K562 (cell line): ENCODE results near the gene ISY1. TPM values are rescaled to one million over a fixed set of nuclear protein-coding genes. Genes with fewer than 3 reads are reported as not detected.

Source experiments
- ARHGAP35 ChIP-seq: fragments of 450-650 bp; IDR thresholded peaks from 2 replicates; pipeline ENCODE4 v1.6.1; 2018; ENCODE audit not compliant: partially characterized antibody
- BMI1 ChIP-seq: fragments of 150-350 bp; IDR thresholded peaks from 2 replicates; pipeline ENCODE4 v1.6.1; 2014; ENCODE audit warnings: low read length
- COPS2 ChIP-seq: fragments of 450-650 bp; conservative IDR thresholded peaks from 2 replicates; pipeline ENCODE4 v1.6.1; 2016; ENCODE audit warnings: mild to moderate bottlenecking, moderate library complexity
- DACH1 ChIP-seq: fragments of 450-650 bp; IDR thresholded peaks from 2 replicates; pipeline ENCODE4 v1.6.1; 2018; ENCODE audit not compliant: partially characterized antibody
- ELF1 ChIP-seq: fragments of 200-800 bp; sonication (Bioruptor generic); IDR thresholded peaks from 2 replicates; pipeline ENCODE4 v1.6.1; 2016; ENCODE audit warnings: missing genetic modification characterization, missing compliant biosample characterization
- ELF4 ChIP-seq: fragments of 450-650 bp; formaldehyde crosslinking; IDR thresholded peaks from 2 replicates; pipeline ENCODE4 v1.4.0; 2022; ENCODE audit warnings: missing genetic modification characterization
- ESRRB ChIP-seq: fragments of 250-450 bp; sonication (Bioruptor Pico); IDR thresholded peaks from 2 replicates; pipeline ENCODE4 v1.5.0; 2020; ENCODE audit warnings: mild to moderate bottlenecking, moderate library complexity, borderline replicate concordance
- HDAC2 ChIP-seq: fragments of 450-650 bp; IDR thresholded peaks from 2 replicates; pipeline ENCODE4 v1.6.1; 2016; ENCODE audit warnings: mild to moderate bottlenecking
- HMGN3 ChIP-seq: IDR thresholded peaks from 2 replicates; pipeline ENCODE4 v1.6.1; 2011; ENCODE audit warnings: borderline replicate concordance, low read depth, mild to moderate bottlenecking, mixed read lengths, low read length; ENCODE audit not compliant: insufficient read length; ENCODE audit errors: extremely low read depth
- KAT2B ChIP-seq: IDR thresholded peaks from one replicate; pipeline ENCODE4 v1.6.1; 2012; ENCODE audit warnings: low read depth, mild to moderate bottlenecking, control low read depth, inconsistent platforms, low read length, moderate library complexity
- KDM5B ChIP-seq: fragments of 200-600 bp; sonication (generic); IDR thresholded peaks from 2 replicates; pipeline ENCODE4 v1.6.1; 2012; ENCODE audit warnings: low read depth, mild to moderate bottlenecking, moderate library complexity, low read length, control low read depth, inconsistent platforms; ENCODE audit not compliant: insufficient replicate concordance
- PRPF4 ChIP-seq: fragments of 200-400 bp; formaldehyde crosslinking; IDR thresholded peaks from one replicate; pipeline ENCODE4 v1.6.1; 2017; ENCODE audit warnings: low read length, low read depth, mild to moderate bottlenecking; ENCODE audit not compliant: insufficient read depth, poor library complexity, severe bottlenecking
- RBM17 ChIP-seq: fragments of 200-400 bp; formaldehyde crosslinking; IDR thresholded peaks from 2 replicates; pipeline ENCODE4 v1.6.1; 2017; ENCODE audit warnings: low read depth, mild to moderate bottlenecking, low read length, borderline replicate concordance
- TGIF2 ChIP-seq: sonication (generic); formaldehyde crosslinking; IDR thresholded peaks from 2 replicates; pipeline ENCODE4 v1.8.1; 2022; ENCODE audit warnings: mild to moderate bottlenecking, missing genetic modification reagents, moderate library complexity
- THRAP3 ChIP-seq: fragments of 450-650 bp; IDR thresholded peaks from 2 replicates; pipeline ENCODE4 v1.6.1; 2016; ENCODE audit warnings: mild to moderate bottlenecking, inconsistent platforms, borderline replicate concordance
- TRIM24 ChIP-seq, 2 experiments: fragments of 450-650 bp; IDR thresholded peaks; 2 replicates each; pipeline ENCODE4 v1.6.1; 2016
- ZNF324 ChIP-seq: fragments of 250-450 bp; sonication (Bioruptor Pico); IDR thresholded peaks from 2 replicates; pipeline ENCODE4 v1.4.0; 2020; ENCODE audit warnings: mild to moderate bottlenecking
- ZNF512 ChIP-seq: IDR thresholded peaks from 2 replicates; pipeline ENCODE4 v1.6.1; 2016; ENCODE audit warnings: missing genetic modification characterization, missing compliant biosample characterization
- ZNF780A ChIP-seq: fragments of 250-450 bp; sonication (Bioruptor Pico); IDR thresholded peaks from 2 replicates; pipeline ENCODE4 v1.5.0; 2021; ENCODE audit warnings: mild to moderate bottlenecking
- polyA plus RNA-seq, 8 experiments: library from polyadenylated mRNA; depleted of rRNA in 4 of 8; stranded (reverse) in 5 of 8; unstranded in 3 of 8; fragments of >200 nt; fragmentation: Nextera tagmentation in 2 of 8; fragmentation: Illumina TruSeq in 1 of 8; extraction: Ambion mirVana in 2 of 8; extraction: Trizol in 1 of 8; gene quantifications; 2 replicates each; pipeline versions ENCODE4 v1.2.1 to v1.2.3, GENCODE V29; 2011 to 2014; ENCODE audit warnings: inconsistent platforms in 1 of 8, missing spikeins in 1 of 8
- total RNA-seq, 7 experiments: library from RNA; depleted of rRNA in 6 of 7; stranded (reverse); fragments of >200 nt in 6 of 7; fragmentation: Illumina TruSeq in 2 of 7; extraction: Trizol in 2 of 7; gene quantifications; 2 replicates each; pipeline versions ENCODE4 v1.2.1 to v1.2.3, GENCODE V29; 2011 to 2021; ENCODE audit warnings: low replicate concordance in 1 of 7
- TF ChIP-seq, protein P1 (sequence below): fragments of 450-650 bp; conservative IDR thresholded peaks from 2 replicates; pipeline ENCODE4 v1.6.1; 2016; ENCODE audit warnings: missing genetic modification characterization, low read depth, mild to moderate bottlenecking, missing compliant biosample characterization, moderate library complexity
- TF ChIP-seq, protein P2 (sequence below), 3 experiments: fragments of 200-800 bp in 1 of 3; sonication (Bioruptor generic) in 1 of 3; sonication (generic) in 1 of 3; formaldehyde crosslinking in 1 of 3; IDR thresholded peaks; 2 replicates each; pipeline versions ENCODE4 v1.6.1 to v1.8.0; 2016 to 2022; ENCODE audit warnings: mild to moderate bottlenecking in 2 of 3, missing compliant biosample characterization in 2 of 3, missing genetic modification characterization in 2 of 3, missing genetic modification reagents in 1 of 3
- TF ChIP-seq, protein P3 (sequence below): fragments of 250-450 bp; sonication (Bioruptor Pico); IDR thresholded peaks from 2 replicates; pipeline ENCODE4 v1.8.0; 2021; ENCODE audit warnings: mild to moderate bottlenecking, moderate library complexity

ISY1 gene
- total and polyA plus RNA-seq, 9 of the 15 experiments (the other 6 are each of a cell fraction or from before 2014, with no cell fraction given), result 23.5 to 50.0 (median 32.9) TPM

DNA sequence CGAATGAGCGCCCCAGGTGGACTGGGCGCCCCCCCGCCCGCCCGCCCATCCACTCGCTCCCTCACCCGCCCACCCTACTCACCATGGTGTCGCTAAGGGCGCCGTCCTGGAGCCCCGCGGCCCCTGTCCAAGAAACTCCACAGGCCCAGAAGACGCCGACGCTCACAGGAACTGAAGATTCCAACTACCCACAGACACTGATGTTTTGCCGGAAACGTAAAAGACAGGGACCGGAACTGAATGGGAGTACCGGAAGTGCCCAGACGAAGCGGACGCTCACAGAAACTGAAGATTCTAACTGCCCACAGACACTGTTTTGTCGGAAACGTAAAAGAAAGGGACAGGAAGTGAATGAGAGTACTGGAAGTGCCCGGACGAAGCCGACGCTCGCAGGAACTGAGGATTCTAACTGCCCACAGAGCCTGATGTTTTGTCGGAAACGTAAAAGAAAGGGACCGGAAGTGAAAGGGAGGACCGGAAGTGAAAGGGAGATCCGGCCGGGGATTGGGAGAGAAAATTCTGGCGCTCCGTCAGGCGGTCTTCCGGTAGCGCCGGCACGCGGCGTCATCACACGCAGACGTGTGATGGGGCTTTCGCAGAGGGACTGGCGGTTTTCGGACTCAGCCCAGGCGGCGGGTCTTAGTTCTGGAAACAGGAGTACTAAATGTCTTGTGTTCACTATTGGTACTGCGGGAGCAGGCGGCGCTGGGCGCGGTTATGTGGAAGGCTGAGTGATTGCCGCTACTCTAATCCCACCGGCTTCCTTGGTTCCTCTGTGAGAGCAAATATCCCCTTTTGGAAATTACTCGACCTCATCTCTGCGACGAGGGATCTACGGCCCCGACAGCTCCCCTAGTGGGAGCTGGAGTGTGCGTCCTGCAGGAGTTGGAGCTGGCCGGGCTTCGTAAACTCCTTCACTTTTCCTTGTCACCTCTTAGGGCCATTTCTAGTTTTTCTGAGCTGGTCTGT is at the start of gene ISY1 (continued):
- TF ChIP-seq ZNF512 (tag) (no peak), TGIF2 (CRISPR knock-in tag) (no peak), BMI1 (no peak), ARHGAP35 (no peak), ZNF324 (no peak), ESRRB (CRISPR knock-in tag) (no peak), KDM5B (peak; percentile 75), KAT2B (no peak), ZNF780A (CRISPR knock-in tag) (no peak), ELF1 (tag) (peak; percentile 95), COPS2 (no peak), HMGN3 (no peak), RBM17 (no peak), PRPF4 (no peak), THRAP3 (peak; percentile 97), HDAC2 (peak; percentile 83), DACH1 (no peak), ELF4 (CRISPR knock-in tag) (peak; percentile 46; the same call in 1 of the 2 replicates), TRIM24 (IDR thresholded peaks at IDR 0.05) (peak in 1 of 2 experiments; percentile 99; a peak in 2 of 4 replicates)
- TF ChIP-seq, protein P1, sequence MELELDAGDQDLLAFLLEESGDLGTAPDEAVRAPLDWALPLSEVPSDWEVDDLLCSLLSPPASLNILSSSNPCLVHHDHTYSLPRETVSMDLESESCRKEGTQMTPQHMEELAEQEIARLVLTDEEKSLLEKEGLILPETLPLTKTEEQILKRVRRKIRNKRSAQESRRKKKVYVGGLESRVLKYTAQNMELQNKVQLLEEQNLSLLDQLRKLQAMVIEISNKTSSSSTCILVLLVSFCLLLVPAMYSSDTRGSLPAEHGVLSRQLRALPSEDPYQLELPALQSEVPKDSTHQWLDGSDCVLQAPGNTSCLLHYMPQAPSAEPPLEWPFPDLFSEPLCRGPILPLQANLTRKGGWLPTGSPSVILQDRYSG (tag), result no peak
- TF ChIP-seq, protein P2, sequence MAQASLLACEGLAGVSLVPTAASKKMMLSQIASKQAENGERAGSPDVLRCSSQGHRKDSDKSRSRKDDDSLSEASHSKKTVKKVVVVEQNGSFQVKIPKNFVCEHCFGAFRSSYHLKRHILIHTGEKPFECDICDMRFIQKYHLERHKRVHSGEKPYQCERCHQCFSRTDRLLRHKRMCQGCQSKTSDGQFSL (CRISPR knock-in tag; IDR thresholded peaks at IDR 0.05), result no peak
- TF ChIP-seq, protein P2 (tag; IDR thresholded peaks at IDR 0.05), result no peak
- TF ChIP-seq, protein P3, sequence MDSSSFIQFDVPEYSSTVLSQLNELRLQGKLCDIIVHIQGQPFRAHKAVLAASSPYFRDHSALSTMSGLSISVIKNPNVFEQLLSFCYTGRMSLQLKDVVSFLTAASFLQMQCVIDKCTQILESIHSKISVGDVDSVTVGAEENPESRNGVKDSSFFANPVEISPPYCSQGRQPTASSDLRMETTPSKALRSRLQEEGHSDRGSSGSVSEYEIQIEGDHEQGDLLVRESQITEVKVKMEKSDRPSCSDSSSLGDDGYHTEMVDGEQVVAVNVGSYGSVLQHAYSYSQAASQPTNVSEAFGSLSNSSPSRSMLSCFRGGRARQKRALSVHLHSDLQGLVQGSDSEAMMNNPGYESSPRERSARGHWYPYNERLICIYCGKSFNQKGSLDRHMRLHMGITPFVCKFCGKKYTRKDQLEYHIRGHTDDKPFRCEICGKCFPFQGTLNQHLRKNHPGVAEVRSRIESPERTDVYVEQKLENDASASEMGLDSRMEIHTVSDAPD, result no peak
